Loucy (cell line): Measurements from ENCODE around the gene CAPRIN2.

Experiments
- H2AFZ ChIP-seq: fragments of 200-600 bp; sonication (generic); 2 replicates; pipeline ENCODE4 v1.6.0; 2016; ENCODE audit warnings: antibody characterized with exemption, mild to moderate bottlenecking, low read length, moderate library complexity
- H3F3A ChIP-seq: fragments of 200-600 bp; 2 replicates; pipeline ENCODE4 v1.6.0; 2016; ENCODE audit warnings: antibody characterized with exemption, low read depth, mild to moderate bottlenecking
- H3K27me3 ChIP-seq: fragments of 200-600 bp; sonication (generic); 2 replicates; pipeline ENCODE4 v1.6.1; 2014; ENCODE audit warnings: low read length, mild to moderate bottlenecking; ENCODE audit not compliant: insufficient read depth, poor library complexity, severe bottlenecking
- H3K36me3 ChIP-seq: fragments of 200-600 bp; sonication (generic); 2 replicates; pipeline ENCODE4 v1.6.1; 2016; ENCODE audit warnings: low read length; ENCODE audit not compliant: insufficient read depth
- H3K4me1 ChIP-seq: fragments of 200-600 bp; sonication (generic); 2 replicates; pipeline ENCODE4 v1.5.1; 2014; ENCODE audit warnings: low read length, mild to moderate bottlenecking; ENCODE audit not compliant: insufficient read depth, poor library complexity, severe bottlenecking
- H3K4me2 ChIP-seq: fragments of 200-600 bp; sonication (generic); 2 replicates; pipeline ENCODE4 v1.6.0; 2014; ENCODE audit warnings: antibody characterized with exemption, low read length, low read depth, mild to moderate bottlenecking; ENCODE audit not compliant: poor library complexity, severe bottlenecking
- H3K4me3 ChIP-seq: fragments of 200-600 bp; sonication (generic); 2 replicates; pipeline ENCODE4 v1.5.1; 2014; ENCODE audit warnings: low read length, mild to moderate bottlenecking, mixed read lengths; ENCODE audit not compliant: poor library complexity, severe bottlenecking
- H3K79me2 ChIP-seq: fragments of 200-600 bp; sonication (generic); 2 replicates; pipeline ENCODE4 v1.6.1; 2014; ENCODE audit warnings: low read length; ENCODE audit not compliant: insufficient read depth
- H3K9ac ChIP-seq: fragments of 200-600 bp; sonication (generic); 2 replicates; pipeline ENCODE4 v1.6.0; 2014; ENCODE audit warnings: mild to moderate bottlenecking, low read depth, low read length, moderate library complexity; ENCODE audit not compliant: poor library complexity, severe bottlenecking
- H3K9me2 ChIP-seq: fragments of 200-600 bp; sonication (generic); replicated peaks from 2 replicates; pipeline ENCODE4 v1.6.1; 2016; ENCODE audit warnings: low read depth, low read length, mixed read lengths
- H3K9me3 ChIP-seq: fragments of 200-600 bp; sonication (generic); 2 replicates; pipeline ENCODE4 v1.6.1; 2014; ENCODE audit warnings: mild to moderate bottlenecking, antibody characterized with exemption, low read length, low read depth; ENCODE audit not compliant: insufficient read depth
- H4K20me1 ChIP-seq: fragments of 200-600 bp; sonication (generic); 2 replicates; pipeline ENCODE4 v1.6.0; 2014; ENCODE audit warnings: antibody characterized with exemption, low read length, mild to moderate bottlenecking; ENCODE audit not compliant: insufficient read depth, poor library complexity, severe bottlenecking
- EZH2phosphoT487 ChIP-seq: fragments of 200-600 bp; IDR thresholded peaks from 2 replicates; pipeline ENCODE4 v1.6.1; 2018; ENCODE audit warnings: antibody characterized with exemption, mild to moderate bottlenecking, moderate library complexity, borderline replicate concordance
- TF ChIP-seq, protein P1 (sequence below): fragments of 200-600 bp; sonication (generic); conservative IDR thresholded peaks from 2 replicates; pipeline ENCODE4 v1.5.1; 2014; ENCODE audit warnings: mild to moderate bottlenecking, antibody characterized with exemption, low read length

Gene CAPRIN2

DNA sequence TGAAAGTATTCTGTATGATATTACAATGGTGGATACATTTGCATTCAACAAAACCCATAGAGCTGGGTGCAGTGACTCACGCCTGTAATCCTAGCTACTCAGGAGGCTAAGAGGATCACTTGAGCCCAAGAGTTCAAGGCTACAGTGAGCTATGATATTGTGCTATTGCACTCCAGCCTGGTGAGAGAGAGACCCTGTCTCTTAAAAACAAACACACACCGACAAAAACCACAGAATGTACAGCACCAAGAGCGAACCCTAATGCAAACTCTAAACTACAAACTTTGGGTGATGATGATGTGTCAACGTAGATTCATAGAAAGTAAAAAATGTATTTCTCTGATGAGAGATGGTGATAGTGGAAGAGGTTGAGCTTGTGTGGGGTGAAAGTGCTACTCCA is 8.6 kb downstream of the CAPRIN2 start:
- Histone ChIP-seq H2AFZ (no peak overlapping the region), H3K9me2 (no peaks in the 10 kb centered on the region), H3K4me2 (no peak overlapping the region), H3K4me1 (peaks cover 25% of the 10 kb centered on the region), H3K9me3 (no peaks in the 10 kb centered on the region), H3K36me3 (no peaks in the 10 kb centered on the region), H3K79me2 (peaks cover 6% of the 10 kb centered on the region; the same call in 1 of the 2 replicates), H4K20me1 (no peaks in the 10 kb centered on the region), H3K9ac (no peak overlapping the region), H3F3A (no peaks in the 10 kb centered on the region), H3K27me3 (no peaks in the 10 kb centered on the region), H3K4me3 (no peak overlapping the region)
- no peak for TF ChIP-seq EZH2phosphoT487
- TF ChIP-seq, protein P1, sequence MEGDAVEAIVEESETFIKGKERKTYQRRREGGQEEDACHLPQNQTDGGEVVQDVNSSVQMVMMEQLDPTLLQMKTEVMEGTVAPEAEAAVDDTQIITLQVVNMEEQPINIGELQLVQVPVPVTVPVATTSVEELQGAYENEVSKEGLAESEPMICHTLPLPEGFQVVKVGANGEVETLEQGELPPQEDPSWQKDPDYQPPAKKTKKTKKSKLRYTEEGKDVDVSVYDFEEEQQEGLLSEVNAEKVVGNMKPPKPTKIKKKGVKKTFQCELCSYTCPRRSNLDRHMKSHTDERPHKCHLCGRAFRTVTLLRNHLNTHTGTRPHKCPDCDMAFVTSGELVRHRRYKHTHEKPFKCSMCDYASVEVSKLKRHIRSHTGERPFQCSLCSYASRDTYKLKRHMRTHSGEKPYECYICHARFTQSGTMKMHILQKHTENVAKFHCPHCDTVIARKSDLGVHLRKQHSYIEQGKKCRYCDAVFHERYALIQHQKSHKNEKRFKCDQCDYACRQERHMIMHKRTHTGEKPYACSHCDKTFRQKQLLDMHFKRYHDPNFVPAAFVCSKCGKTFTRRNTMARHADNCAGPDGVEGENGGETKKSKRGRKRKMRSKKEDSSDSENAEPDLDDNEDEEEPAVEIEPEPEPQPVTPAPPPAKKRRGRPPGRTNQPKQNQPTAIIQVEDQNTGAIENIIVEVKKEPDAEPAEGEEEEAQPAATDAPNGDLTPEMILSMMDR: no peak

DNA sequence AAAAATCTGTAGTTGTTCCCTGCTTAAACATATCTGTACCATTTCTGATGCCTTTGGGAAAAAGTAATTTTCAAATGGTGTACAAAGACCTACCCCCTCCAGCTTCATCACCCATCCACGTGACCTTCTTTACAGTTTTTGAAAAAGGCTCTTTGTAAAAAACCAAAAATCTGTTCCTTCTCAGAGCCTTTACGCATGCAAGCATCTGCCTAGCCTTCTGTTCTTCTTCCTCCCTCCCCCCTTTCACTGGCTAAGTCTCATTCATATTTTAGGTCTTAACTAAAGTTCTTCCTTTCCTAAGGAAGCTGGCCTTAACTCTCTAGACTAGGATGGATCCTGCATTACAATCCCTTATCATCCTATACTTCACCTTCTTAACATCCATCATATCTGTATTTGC is 10.4 kb downstream of the CAPRIN2 start:
- no peak overlapping the region for H2AFZ ChIP-seq
- no peaks in the 10 kb centered on the region for H3K9me2 ChIP-seq
- peaks cover 6% of the 10 kb centered on the region for H3K4me1 ChIP-seq
- no peaks in the 10 kb centered on the region for H3K9me3 ChIP-seq
- TF ChIP-seq EZH2phosphoT487: no peak
- TF ChIP-seq, protein P1: no peak
- no peaks in the 10 kb centered on the region for H3K79me2 ChIP-seq
- H4K20me1 ChIP-seq: no peaks in the 10 kb centered on the region
- no peak overlapping the region for H3K4me3 ChIP-seq
- H3K4me2 ChIP-seq: no peak overlapping the region
- H3K9ac ChIP-seq: no peak overlapping the region
- no peaks in the 10 kb centered on the region for H3K27me3 ChIP-seq
- no peaks in the 10 kb centered on the region for H3F3A ChIP-seq
- peaks cover under 1% of the 10 kb centered on the region; the same call in 1 of the 2 replicates for H3K36me3 ChIP-seq

DNA sequence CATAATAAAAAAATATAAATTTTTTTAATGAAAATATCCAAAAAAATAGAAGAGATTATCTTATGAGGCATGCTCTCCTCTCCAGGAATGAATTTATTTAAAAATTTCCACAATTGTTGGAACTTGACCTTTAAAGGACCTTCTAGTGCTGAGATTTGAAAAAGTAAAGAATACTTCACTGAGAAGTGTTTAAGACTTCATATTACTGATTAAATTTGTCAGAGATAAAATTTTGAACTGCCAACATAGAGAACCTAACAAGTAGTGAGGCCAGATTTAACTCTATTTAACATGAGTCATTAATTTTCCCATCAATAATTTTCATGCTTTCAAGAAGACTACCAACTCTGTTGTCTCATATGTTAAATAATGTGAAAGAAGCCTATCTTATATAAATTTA is 14.5 kb downstream of the CAPRIN2 start:
- H3K79me2 ChIP-seq: no peaks in the 10 kb centered on the region
- no peaks in the 10 kb centered on the region for H3K9me3 ChIP-seq
- no peaks in the 10 kb centered on the region for H3K4me1 ChIP-seq
- H3K9ac ChIP-seq: no peak overlapping the region
- TF ChIP-seq, protein P1: no peak
- TF ChIP-seq EZH2phosphoT487: no peak
- H3K27me3 ChIP-seq: no peaks in the 10 kb centered on the region
- no peaks in the 10 kb centered on the region for H3F3A ChIP-seq
- H4K20me1 ChIP-seq: no peaks in the 10 kb centered on the region
- H3K4me2 ChIP-seq: no peak overlapping the region
- no peaks in the 10 kb centered on the region for H3K9me2 ChIP-seq
- H2AFZ ChIP-seq: no peak overlapping the region
- no peak overlapping the region for H3K4me3 ChIP-seq
- peaks cover 12% of the 10 kb centered on the region for H3K36me3 ChIP-seq
